Activated CD4-positive, alpha-beta T cell treated with anti-CD3 and anti-CD28 coated beads, Interleukin-2, amount 50 U/mL, for 24 hours (primary cell): ENCODE measurements around the gene NEURL2.

Experiments
- DNase-seq, 2 donors: peaks; one replicate each; pipeline ENCODE4 v3.0.0-alpha.2; 2020; ENCODE audit warnings: low read depth in 1 of 2, low spot score in 1 of 2

NEURL2 gene

DNA sequence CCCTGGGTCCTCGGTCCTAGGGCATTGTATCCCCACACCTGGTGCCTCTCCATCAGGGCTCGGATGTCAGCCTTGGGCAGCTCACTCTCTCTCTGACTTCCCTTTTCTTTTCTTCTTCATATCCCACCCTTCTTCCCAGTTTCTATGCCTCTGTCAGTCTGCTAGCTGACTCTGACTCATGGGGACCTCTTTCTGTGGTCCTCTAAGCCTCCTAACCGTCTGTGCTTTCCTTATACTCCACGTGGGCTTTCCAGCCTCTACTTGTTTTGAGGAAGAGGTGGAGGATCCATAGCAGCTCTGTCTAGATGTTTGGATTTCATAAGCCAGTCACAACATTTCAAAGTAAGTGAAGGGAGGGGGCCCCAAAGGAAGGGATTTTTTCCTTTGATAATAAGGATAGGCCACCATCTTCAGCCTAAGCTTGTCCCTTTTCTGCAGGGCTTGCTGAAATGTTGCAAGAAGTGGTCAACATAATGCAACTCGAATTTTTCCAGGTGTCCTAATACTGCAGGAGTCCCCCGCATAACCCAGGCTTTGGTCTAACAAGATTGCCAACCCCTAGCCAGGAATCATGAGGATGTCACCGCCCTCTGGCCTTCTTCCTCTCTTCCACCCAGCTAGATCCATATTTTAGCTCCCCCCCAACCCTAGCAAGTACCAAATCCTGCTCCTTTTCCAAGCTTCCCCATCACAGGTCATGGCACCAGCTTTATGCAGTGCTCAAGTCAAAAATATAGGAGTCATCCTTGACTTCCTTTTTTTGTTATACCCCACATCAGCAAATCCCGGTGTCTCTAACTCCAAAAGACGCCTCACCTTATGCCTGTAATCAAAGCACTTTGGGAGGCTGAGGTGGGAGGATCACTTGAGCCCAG, 29.7 kb upstream of the NEURL2 start:
- no peak for DNase-seq

DNA sequence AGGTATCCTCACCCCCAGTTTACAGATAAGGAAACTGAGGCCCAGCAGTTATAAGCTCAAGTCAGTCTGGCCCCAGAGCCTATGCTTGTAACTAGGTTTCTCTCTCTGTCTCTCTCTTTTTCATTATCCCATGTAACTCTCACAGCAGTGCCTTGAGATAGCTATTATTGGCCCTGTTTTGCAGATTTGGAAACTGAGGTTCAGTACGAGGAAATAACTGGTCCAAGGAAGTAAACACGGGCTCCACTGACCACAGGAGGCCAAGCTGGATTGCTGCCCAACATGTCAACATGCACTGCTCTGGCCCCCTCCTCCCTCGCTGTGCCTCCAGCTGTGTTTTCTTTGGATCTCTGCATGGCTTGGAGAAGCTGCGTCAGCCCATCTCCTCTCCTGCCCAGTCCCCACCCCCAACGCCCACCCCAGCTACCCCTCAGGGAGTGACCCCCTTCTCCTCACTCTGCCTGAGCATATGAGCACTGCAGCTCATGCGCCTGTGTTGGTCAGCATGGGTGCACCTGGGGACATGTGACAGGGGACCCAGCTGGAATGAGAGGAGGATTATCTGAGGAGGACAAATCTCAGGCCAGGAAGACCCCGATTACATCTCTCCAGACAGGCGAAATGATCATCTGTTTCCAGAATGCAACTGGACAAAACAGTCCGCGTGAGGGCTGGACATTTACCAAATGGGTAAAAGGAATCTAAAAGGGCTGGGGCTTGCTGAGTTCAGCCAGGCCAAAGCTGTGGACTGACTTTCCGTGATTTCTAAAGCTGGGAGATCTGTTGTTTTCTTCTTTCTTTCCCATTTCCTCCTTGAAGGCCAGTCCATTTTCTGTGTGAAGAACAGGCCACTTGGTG, 28.8 kb upstream of the NEURL2 start:
- DNase-seq = no peak

DNA sequence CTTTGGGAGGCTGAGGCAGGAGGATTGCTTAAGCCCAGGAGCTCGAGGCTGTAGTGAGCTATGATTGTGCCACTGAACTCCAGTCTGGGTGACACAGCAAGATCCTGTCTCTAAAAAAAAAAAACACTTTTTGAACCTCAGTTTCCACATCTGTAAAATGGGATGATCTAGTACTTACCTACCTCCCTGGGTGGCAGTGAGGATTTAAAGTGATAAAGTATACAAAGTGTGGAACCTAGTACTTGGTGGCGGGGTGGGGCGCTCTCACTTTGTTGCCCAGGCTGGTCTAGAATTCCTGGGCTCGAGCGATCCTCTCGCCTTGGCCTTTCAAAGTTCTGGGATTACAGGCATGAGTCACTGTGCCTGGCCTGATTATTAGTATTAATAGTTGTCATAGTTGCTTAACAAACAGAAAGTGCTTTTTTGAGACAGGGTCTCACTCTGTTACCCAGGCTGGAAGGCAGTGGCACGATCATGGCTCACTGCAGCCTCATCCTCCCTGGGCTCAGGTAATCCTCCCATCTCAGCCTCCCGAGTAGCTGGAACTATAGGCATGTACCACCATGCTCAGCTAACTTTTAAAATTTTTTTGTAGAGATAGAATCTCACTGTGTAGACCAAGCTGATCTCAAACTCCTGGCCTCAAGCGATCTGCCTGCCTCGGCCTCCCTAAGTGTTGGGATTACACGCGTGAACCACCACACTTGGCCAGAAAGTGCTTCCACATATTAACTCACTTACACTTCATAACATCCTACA, 27.9 kb upstream of the NEURL2 start:
- DNase-seq = no peak

DNA sequence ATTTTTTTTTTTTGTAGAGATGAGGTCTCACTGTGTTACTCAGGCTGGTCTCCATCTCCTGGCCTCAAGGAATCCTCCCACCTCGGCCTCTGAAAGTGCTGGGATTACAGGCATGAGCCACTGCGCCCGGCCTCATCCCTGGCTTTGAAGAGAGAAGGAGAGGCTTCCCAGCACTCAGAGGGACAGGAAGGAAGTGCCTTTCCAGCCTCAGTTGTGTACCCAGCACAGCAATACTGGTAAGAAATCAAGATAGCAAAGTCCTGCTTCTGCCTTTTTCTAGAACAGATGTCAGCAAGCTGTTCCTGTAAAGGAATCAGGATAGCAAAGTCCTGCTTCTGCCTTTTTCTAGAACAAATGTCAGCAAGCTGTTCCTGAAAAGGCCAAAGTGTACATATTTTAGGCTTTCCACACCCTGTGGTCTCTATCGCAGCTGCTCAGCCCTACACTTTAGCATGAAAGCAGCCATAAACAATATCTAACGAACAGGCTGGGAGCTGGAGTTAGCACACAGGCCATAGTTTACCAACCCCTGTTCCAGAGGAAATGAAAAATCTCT, 27.3 kb upstream of the NEURL2 start:
- no peak for DNase-seq

DNA sequence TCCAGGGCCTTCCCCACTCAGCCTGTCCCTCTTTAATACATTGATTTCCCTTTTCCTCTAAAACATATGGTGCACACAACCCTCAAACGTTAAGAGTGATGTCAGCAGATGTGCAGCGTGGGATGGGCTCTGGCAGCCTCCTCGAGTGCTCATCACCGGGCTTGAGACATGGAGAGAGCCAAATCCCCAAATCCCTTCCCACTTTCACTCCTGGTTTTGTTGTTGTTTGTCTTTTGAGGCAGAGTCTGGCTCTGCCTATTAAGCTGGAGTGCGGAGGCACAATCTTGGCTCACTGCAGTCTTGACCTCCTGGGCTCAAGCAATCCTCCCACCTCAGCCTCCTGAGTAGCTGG, 26.8 kb upstream of the NEURL2 start:
- DNase-seq = no peak

DNA sequence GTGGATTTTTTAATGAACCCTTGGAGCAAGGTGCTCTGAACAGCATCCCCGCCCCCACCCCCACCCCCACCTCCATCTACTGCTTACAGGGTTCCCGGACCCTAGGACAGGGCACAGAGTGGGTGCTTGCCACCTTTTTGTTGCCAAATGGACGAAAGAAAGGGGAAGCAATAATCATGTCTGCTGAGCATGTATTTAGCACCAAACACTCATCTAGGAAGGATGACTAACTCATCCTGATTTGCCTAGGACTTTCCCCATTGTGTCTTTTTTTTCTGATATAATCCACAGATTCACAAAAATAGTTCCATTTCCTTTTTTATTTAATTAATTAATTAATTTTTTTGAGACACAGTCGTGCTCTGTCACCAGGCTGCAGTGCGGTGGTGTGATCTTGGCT, 22.1 kb upstream of the NEURL2 start:
- no peak for DNase-seq

DNA sequence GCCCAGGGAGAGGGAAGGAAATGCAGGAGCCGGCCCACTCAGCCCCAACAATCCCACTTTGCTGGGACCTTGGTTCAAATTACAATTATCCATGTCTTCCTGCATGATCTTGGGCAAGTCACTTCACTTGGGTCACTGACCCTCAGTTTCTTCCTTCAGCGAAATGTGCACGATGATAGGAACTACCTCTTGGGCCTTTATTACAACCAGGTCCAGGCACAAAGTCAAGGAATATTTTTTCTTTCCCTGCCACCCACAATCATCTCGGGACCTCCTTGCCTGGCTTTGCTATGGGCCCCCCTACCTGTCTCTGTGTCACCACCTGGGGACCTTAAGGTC, 21.3 kb upstream of the NEURL2 start:
- no peak for DNase-seq

DNA sequence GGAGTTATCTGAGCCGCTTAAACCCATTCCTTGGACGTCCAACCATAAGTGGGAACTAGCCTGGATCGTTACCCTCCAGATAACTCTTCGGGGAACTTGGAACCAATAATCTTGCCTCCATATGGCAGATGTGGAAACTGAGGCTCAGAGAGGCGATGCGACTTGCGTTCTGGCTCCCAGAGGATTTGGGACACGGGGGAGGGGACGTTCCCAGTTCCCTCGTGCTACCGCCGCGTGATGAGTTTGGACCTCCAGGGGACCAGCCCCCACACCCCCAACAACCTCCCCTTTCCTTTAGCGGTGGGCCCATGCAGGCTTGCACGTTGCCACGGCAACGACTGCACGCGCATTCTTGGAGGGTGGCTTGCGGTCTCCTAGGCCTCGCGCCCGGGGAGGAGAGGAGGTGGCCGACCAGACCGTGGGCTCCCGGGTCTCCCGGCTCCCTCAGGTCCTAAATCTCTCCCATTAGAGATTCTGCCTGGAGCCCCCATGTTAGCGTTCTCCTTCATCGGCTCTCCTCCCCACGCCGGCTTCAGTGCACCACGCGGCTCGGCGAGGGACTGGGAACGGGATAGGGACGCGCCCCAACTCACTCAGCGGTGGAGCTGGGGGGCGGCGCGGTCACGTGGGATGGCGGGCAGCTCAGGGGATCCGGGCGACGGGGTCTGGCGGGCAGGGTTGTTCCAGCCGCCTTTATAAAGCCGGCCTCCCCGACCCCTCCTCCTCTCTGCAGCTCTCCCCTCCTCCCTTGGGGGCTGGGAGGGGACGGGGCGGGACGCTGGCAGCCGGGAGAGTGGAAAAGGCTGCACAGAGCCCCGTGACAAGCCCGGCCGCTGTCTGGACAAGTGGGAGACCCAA, 20.7 kb upstream of the NEURL2 start, which contains the start of gene PLTP:
TSS of gene PLTP (minus strand) at position 670 of the 858 bp plus-strand sequence. CDS start 703 bp downstream, outside the sequence.
- no peak for DNase-seq

DNA sequence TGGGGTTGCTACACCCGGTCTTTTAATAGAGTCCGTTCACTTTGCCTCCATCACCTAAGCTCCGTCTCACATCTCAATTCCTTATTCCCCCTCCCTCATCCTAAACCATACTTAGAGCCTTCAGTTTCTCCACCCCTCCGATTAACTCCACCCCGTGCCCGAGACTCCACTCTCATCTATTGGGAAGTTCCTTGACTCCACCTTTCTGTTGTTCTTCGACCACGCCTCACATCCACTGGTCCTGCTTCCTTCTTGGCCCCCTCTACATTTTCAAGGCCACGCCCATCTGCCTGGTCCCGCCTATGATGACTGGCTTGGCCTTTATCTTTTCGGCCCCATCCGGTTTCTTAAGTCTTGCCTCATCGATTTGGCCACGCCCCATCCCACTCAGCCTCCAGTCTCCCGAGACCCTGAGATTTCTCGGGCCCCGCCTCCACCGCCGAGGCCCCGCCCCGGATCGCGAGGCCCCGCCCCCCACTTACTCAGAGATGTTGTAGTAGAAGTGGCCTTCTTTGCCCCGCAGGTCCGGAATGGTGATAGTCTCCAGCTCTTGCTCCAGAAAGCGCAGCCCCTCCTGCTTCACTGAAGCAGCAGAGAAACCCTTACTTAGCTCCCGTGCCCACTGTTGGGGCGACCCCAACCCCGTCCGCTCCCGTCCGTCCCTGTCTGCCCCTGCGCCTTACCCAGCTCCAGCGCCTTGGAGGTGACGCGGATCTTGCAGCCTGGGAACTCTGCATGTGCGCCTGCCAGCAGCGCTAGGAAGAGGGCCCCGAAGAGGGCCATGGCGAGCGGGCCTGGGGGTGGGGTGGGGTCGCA, 19.9 kb upstream of the NEURL2 start:
- peak; percentile 86 to 92 for DNase-seq

DNA sequence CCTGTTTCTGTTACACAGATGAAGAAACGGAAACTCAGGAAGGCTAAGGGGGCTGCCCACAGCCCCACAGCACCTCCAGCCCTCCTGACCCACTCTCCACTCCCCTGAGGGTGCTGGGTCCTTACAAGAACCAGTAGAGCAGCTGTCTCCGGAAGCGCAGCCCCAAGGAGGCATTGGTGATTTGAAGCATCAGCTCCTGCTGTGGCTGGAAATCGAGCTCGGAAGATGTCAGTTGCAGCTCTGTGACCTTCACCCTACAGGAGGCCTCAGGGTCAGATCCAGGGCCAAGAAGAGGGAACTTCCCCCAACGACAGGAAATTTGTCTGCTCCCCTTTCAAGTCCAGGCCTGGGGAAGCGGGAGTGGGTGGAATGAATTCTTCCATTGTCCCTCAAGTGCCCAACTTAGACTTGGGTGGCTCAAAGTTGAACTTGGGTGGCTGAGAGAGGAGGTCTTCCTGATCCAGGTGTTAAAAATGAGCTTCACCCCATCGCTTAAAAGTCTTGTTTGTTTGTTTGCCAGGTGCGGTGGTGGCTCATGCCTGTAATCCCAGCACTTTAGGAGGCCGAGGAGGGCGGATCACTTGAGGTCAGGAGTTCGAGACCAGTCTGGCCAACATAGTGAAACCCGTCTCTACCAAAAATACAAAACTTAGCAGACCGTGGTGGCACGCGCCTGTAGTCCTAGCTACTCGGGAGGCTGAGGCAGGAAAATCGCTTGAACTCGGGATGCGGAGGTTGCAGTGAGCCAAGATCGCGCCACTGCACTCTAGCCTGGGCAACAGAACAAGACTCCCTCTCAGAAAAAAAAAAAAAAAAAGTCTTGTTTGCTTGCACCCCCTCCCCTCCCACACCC, 19.0 kb upstream of the NEURL2 start:
- DNase-seq = no peak

DNA sequence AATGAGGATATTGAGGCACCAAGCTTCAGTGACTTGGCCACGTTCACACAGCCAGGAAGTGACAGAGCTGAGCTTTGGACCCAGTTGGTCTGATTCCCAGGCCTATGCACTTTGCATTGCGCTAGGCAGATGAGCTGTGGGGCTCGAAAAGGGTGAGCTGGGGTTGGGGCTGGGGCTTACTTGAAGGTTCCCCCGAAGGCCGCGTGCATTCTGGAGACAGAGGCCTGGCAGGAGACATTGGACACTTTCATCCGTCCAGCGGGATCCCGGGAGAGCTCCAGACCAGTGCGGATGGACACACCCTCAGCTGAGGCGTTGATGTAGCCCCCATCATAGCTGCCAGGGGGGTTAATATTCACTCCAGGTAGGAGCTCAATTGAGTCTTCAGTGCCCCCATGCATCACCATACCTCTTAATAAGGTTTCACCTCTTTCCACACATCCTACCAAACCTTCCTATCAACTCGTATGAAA, 18.4 kb upstream of the NEURL2 start:
- no peak for DNase-seq

DNA sequence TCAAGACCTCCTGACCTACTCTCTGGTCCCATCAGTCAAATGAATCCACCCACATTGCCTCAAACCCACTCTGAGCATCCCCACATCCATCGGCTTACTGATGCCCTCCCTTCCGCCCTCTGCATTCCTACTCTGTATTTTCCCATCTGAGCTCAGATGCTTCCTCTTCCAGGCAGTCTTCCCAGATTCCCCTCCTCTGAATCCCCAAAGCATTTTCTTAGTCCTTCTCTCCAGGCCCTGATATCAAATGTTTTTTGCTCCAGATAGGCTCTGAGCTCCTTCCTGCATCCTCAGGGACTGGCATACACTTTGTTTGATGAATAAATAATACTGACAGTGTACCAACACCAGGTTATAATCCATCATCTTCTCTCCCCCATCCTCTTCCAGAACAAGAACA, 17.1 kb upstream of the NEURL2 start:
- DNase-seq = no peak

DNA sequence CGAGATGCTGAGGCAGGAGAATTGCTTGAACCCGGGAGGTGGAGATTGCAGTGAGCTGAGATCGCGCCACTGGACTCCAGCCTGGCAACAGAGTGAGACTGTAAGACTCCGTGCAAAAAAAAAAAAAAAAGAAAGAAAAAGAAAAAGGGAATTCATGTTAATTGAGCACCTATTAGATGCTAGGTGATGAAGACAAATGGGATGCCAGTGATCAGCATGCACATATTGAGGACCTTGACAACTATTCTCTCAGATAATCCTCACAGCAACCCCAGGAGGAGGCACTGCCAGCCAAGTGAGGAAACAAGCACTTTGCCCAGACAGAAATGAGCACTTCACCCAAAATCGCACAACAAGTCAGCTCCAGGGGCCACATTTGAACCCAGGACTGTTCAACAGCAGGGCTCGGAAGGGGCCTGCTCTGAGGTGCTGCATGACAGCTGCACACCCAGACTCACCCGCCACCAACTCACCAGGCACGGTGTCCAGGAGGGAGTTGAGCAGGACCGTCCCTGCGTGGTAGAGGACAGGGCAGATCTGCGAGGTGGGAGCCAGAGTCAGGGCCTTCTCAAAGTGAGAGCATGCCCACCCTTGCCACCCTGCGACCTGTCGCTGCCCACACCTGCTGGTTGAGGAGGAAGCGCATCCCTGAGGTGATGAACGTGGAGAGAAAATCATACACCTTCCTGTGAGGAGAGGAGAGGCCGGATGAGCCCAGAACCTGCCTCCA, 16.4 kb upstream of the NEURL2 start:
- DNase-seq = no peak

DNA sequence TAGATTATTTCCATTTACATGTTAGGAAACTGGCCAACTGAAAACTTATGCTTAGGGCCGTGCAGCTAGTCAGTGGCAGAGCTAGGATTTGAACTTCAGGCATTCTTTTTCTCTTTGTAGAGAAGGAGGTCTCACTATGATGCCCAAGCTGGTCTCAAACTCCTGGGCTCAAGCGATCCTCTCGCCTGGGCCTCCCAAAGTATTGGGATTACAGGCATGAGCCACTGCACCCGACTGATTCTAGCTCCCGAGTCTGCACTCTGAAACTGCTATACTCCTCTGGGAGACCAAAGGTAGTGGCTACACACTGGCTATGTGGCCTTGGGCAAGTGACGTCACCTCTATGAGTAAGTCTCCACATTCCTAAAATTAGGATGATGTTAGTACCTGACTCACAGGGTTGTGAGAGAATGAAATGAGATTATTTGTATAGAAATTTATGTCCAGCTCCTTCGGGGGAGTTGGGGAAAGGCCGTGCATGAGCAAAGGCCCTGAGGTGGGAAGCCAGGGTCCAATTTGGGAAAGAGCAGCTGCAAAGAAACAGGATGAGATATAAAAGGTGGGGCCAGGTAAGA, 14.6 kb upstream of the NEURL2 start:
- no peak for DNase-seq

DNA sequence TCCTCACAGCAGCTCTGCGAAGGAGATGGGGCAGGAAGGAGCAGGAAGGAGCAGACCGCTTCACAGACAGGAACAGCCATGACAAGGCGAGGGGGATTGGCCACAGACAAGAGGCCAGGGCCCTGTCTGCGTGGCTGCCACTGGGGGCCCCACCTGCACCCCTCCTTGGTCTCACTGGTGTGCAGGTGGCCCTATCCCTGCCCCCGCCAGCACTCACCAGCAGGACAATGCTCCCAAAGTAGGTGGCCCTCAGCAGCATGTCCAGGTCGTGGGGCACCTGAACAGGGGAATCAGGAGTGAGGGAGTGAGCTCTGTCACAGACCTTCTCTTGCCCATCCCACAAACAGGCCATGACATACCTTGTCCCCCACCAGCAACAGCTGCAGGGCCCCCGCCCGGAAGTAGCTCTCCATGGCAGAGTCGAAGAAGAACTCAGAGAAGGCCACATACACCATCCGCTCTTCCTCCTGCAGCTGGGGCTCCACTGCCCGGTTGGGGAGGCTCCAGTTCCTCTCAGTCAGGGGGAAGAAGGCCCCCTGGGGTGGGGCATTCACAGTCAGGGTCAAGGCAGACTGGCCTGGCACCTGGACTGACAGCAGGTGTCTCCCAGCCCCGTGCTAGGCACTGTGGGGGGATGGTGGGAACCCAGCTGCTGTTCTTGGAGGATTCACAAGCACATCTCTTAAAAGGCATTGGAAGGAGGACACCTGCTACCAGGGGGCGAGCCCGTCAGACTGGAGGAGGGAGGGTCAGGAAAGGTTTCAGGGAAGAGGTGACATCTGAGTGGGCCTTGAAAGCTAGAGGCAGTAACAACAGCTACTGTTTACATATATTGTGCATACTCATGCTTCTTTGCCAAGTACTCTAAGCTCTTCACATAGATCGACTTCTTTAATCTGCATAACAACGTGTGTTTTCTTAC, 13.8 kb upstream of the NEURL2 start:
- no peak for DNase-seq

DNA sequence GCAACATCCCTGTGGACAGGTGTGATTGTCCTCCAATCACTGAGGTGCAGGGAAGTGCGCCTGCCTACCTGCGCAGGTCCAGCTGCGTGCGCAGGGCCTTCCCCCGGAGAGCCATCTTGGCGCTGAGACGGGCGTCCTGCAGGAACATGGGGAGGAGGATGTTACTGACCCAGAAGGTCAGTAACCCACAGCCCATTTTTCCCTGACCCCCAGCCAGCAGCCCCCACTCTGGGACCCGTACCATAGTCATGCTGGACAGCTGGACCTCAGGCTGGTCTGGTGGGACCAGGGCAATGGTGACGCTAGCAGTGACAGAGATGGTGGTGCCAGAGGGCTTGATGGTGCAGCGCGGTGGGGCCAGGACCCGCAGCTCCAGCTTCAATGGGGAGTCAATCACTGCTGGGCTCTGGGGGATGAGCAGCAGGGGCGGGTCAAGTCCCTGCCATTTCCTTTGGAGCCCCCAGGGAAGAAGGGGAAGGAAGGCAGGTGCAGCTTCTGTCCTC, 11.2 kb upstream of the NEURL2 start:
- DNase-seq = no peak
